ENCODE results near the gene PVALB. TPM values are rescaled to one million over a fixed set of nuclear protein-coding genes. Genes with fewer than 3 reads are reported as not detected.

PVALB gene
- polyA plus RNA-seq, 1 of the 3 experiments (the other 2 are of a cell fraction) = not detected

DNA sequence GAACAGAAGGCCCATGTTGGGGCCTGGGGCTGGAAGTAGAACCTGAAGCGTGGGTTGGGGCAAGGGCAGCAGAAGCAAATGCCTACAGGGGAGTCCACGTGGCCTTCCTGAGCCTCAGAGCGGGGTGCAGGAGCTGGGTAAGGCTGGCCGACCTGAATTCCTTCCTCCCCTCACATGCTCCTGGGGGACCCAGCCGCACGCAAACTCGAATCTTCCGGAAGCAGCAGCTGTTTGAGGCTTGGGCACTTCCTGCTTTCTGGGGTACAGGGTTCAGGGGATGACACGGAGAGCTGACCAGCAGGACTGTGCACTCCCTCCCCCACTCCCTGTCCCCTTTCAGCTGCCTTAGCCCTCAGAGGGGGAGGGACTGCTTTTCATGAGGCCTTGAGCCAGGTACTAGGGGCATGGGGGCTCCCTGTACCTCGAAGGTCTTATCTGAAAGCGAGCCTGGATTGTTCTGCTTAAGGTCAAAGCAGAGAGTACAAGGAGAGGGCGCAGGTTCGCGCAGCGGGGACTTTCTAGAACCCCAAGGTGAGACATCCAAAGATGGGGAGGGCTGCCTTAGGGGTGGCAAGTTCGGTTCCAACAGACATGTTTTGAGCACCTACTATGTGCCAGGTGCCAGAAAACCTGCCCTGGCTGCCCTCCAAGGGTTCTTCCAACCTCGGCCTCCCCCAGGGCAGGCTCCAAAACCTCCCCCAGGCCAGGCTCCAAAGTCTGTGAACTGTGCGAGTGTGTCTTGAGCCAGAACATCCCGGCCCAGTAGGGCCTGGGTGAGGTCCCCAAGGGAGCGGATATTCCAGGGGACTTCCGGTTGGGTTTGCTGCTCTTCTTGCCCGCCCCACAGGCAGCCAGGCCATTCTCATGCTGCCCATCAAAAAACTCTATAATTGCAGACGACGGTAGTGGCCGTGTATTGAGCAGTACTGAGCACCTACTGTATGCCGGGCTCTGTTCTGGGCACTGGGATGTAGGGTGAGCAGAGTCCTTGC, 45.7 kb upstream of the PVALB start:
- Histone ChIP-seq H3K4me1 (ENCODE audit: control insufficient read depth in 1 of 2, insufficient read depth in 2 of 2, low read depth in 1 of 2, low read length in 1 of 2) (no peaks in the 10 kb centered on the region), H3K9me3 (no peaks in the 10 kb centered on the region), H4K20me1 (ENCODE audit: insufficient read depth) (no peaks in the 10 kb centered on the region), H2AFZ (ENCODE audit: low read depth) (no peak overlapping the region), H3K9ac (no peak overlapping the region), H3K4me3 (ENCODE audit: low read depth in 2 of 2, low read length in 1 of 2) (no peak overlapping the region), H3K36me3 (replicated peaks in 1 of 2; ENCODE audit: control insufficient read depth in 1 of 2, insufficient read depth in 2 of 2, low read length in 1 of 2) (no peaks in the 10 kb centered on the region), H3K79me2 (ENCODE audit: insufficient read depth) (no peaks in the 10 kb centered on the region), H3K27me3 (ENCODE audit: insufficient read depth) (peaks cover 2% of the 10 kb centered on the region), H3K27ac (ENCODE audit: low read depth in 2 of 2, low read length in 1 of 2) (no peak overlapping the region), H3K9me2 (no peaks in the 10 kb centered on the region), H3K4me2 (no peak overlapping the region), H3F3A (replicated peaks; ENCODE audit: insufficient read depth) (no peaks in the 10 kb centered on the region)
- ChIA-PET POLR2A (no interaction called here), CTCF (interaction anchor here (0.9 kb wide), 1 partner anchor 316 kb away, joined by 3 read pairs; no protein-coding TSS in a partner anchor)
- WGBS (ENCODE audit: low lambda C conversion rate) = 45% methylated on average over 8 of the region's 26 CpGs
- no peak for DNase-seq
- TF ChIP-seq RAD21 (IDR thresholded peaks at IDR 0.05; ENCODE audit: low read length) = no peak
- TF ChIP-seq SIN3A (IDR thresholded peaks at IDR 0.05; ENCODE audit: borderline replicate concordance, low read depth, low read length) = no peak
- no peak for TF ChIP-seq NFIC (IDR thresholded peaks at IDR 0.05; ENCODE audit: borderline replicate concordance)
- no peak for TF ChIP-seq FOXM1 (IDR thresholded peaks at IDR 0.05; ENCODE audit: low read depth)
- TF ChIP-seq EP300 (IDR thresholded peaks at IDR 0.05; ENCODE audit: borderline replicate concordance in 1 of 2, low read depth in 1 of 2, low read length in 1 of 2) = no peak
- TF ChIP-seq GABPA (IDR thresholded peaks at IDR 0.05; ENCODE audit: low read depth) = no peak
- no peak for TF ChIP-seq RXRA (IDR thresholded peaks at IDR 0.05; ENCODE audit: borderline replicate concordance, low read depth)
- TF ChIP-seq, protein P1, sequence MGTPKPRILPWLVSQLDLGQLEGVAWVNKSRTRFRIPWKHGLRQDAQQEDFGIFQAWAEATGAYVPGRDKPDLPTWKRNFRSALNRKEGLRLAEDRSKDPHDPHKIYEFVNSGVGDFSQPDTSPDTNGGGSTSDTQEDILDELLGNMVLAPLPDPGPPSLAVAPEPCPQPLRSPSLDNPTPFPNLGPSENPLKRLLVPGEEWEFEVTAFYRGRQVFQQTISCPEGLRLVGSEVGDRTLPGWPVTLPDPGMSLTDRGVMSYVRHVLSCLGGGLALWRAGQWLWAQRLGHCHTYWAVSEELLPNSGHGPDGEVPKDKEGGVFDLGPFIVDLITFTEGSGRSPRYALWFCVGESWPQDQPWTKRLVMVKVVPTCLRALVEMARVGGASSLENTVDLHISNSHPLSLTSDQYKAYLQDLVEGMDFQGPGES (IDR thresholded peaks at IDR 0.05; ENCODE audit: low read depth, low read length) = no peak
- no peak for TF ChIP-seq NRF1 (IDR thresholded peaks at IDR 0.05; ENCODE audit: low read depth, low read length)
- no peak for TF ChIP-seq CHD2 (IDR thresholded peaks at IDR 0.05; ENCODE audit: low read length, partially characterized antibody)
- no peak for TF ChIP-seq GATA2 (CRISPR knock-in tag; IDR thresholded peaks at IDR 0.05)

- H3K9me2 ChIP-seq = no peaks in the 10 kb centered on the region
- peaks cover 11% of the 10 kb centered on the region for H3K27me3 ChIP-seq (ENCODE audit: insufficient read depth)
- H3K4me1 ChIP-seq (ENCODE audit: control insufficient read depth in 1 of 2, insufficient read depth in 2 of 2, low read depth in 1 of 2, low read length in 1 of 2) = peaks cover 0 to 4% of the 10 kb centered on the region in 2 experiments; a peak in 1 of 4 replicates
- H4K20me1 ChIP-seq (ENCODE audit: insufficient read depth) = no peaks in the 10 kb centered on the region
- H3K27ac ChIP-seq (ENCODE audit: low read depth in 2 of 2, low read length in 1 of 2) = no peak within 1 kb of the TSS
- H3K4me2 ChIP-seq = no peak within 1 kb of the TSS
- H3K36me3 ChIP-seq (replicated peaks in 1 of 2; ENCODE audit: control insufficient read depth in 1 of 2, insufficient read depth in 2 of 2, low read length in 1 of 2) = no peaks in the 10 kb centered on the region
- no peaks in the 10 kb centered on the region for H3K9me3 ChIP-seq
- CTCF ChIA-PET = interaction anchor here (0.7 to 6.0 kb wide), 5 partner anchors 48 to 314 kb away, joined by 3 to 159 read pairs (median 3); no protein-coding TSS in a partner anchor
- H3K9ac ChIP-seq = no peak within 1 kb of the TSS
- DNase-seq = no peak
- H3K79me2 ChIP-seq (ENCODE audit: insufficient read depth) = no peaks in the 10 kb centered on the region
- no peak within 1 kb of the TSS for H2AFZ ChIP-seq (ENCODE audit: low read depth)
- no peak within 1 kb of the TSS for H3K4me3 ChIP-seq (ENCODE audit: low read depth in 2 of 2, low read length in 1 of 2)
- WGBS (ENCODE audit: low lambda C conversion rate) = 78% methylated on average over 6 of the region's 17 CpGs
- H3F3A ChIP-seq (replicated peaks; ENCODE audit: insufficient read depth) = no peaks in the 10 kb centered on the region
- POLR2A ChIA-PET = no interaction called here
- TF ChIP-seq, protein P2, sequence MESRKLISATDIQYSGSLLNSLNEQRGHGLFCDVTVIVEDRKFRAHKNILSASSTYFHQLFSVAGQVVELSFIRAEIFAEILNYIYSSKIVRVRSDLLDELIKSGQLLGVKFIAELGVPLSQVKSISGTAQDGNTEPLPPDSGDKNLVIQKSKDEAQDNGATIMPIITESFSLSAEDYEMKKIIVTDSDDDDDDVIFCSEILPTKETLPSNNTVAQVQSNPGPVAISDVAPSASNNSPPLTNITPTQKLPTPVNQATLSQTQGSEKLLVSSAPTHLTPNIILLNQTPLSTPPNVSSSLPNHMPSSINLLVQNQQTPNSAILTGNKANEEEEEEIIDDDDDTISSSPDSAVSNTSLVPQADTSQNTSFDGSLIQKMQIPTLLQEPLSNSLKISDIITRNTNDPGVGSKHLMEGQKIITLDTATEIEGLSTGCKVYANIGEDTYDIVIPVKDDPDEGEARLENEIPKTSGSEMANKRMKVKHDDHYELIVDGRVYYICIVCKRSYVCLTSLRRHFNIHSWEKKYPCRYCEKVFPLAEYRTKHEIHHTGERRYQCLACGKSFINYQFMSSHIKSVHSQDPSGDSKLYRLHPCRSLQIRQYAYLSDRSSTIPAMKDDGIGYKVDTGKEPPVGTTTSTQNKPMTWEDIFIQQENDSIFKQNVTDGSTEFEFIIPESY (IDR thresholded peaks at IDR 0.05; ENCODE audit: borderline replicate concordance, low read depth) = no peak
- TF ChIP-seq SMC3 (IDR thresholded peaks at IDR 0.05; ENCODE audit: low read depth, low read length) (no peak), GABPA (IDR thresholded peaks at IDR 0.05; ENCODE audit: low read depth) (no peak), RFX5 (IDR thresholded peaks at IDR 0.05; ENCODE audit: low read length) (no peak), POLR2AphosphoS5 (IDR thresholded peaks at IDR 0.05; ENCODE audit: low read depth, low read length) (no peak), RXRA (IDR thresholded peaks at IDR 0.05; ENCODE audit: borderline replicate concordance, low read depth) (no peak), EP300 (IDR thresholded peaks at IDR 0.05; ENCODE audit: borderline replicate concordance in 1 of 2, low read depth in 1 of 2, low read length in 1 of 2) (no peak), FOSL2 (IDR thresholded peaks at IDR 0.05; ENCODE audit: borderline replicate concordance, low read depth) (no peak), TCF12 (IDR thresholded peaks at IDR 0.05) (no peak)
- TF ChIP-seq, protein P3, sequence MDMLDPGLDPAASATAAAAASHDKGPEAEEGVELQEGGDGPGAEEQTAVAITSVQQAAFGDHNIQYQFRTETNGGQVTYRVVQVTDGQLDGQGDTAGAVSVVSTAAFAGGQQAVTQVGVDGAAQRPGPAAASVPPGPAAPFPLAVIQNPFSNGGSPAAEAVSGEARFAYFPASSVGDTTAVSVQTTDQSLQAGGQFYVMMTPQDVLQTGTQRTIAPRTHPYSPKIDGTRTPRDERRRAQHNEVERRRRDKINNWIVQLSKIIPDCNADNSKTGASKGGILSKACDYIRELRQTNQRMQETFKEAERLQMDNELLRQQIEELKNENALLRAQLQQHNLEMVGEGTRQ (IDR thresholded peaks at IDR 0.05; ENCODE audit: borderline replicate concordance, low read depth, low read length) = no peak
Measured at GRCh38 chr22:36860821-36861659, 44.2 kb upstream of the PVALB start, which contains the start of gene NCF4. NCF4 (plus strand) TSS chr22:36861006; CDS start chr22:36861172, 166 bp downstream.

Measured in SK-N-SH (cell line).